ENCODE data around the gene TRPM7.
A peak's percentile ranks its signal among the peaks of the same experiment; 100 is the strongest.
"Not testable (repeated sequence)": the region's sequence is repeated elsewhere in the genome, so short reads cannot be mapped to it uniquely, and the experiment has no call there.

Gene TRPM7

GRCh38 chr15:50633653-50634052, 52.9 kb downstream of the TRPM7 start:
- Histone ChIP-seq H3K4me1 (ENCODE audit: insufficient read depth, poor library complexity, severe bottlenecking) (no peaks in the 10 kb centered on the region), H3K9me3 (ENCODE audit: severe bottlenecking) (no peaks in the 10 kb centered on the region), H3K27ac (ENCODE audit: poor library complexity, severe bottlenecking) (no peak overlapping the region), H3K4me3 (ENCODE audit: severe bottlenecking) (no peak overlapping the region), H3K36me3 (ENCODE audit: low read depth) (peaks cover 93% of the 10 kb centered on the region), H3K27me3 (ENCODE audit: insufficient read depth, poor library complexity, severe bottlenecking) (no peaks in the 10 kb centered on the region)
- ATAC-seq (ENCODE audit: low read depth), result no peak
- TF ChIP-seq CTCF (IDR thresholded peaks at IDR 0.05; ENCODE audit: poor library complexity, severe bottlenecking), result no peak
- no peak for DNase-seq (ENCODE audit: low spot score)

- no peak for ATAC-seq (ENCODE audit: low read depth)
- H3K9me3 ChIP-seq (ENCODE audit: severe bottlenecking), result no peaks in the 10 kb centered on the region
- H3K4me3 ChIP-seq (ENCODE audit: severe bottlenecking), result no peak overlapping the region
- H3K36me3 ChIP-seq (ENCODE audit: low read depth), result peaks cover 97% of the 10 kb centered on the region
- no peak for TF ChIP-seq CTCF (IDR thresholded peaks at IDR 0.05; ENCODE audit: poor library complexity, severe bottlenecking)
- DNase-seq (ENCODE audit: low spot score), result no peak
- no peaks in the 10 kb centered on the region for H3K4me1 ChIP-seq (ENCODE audit: insufficient read depth, poor library complexity, severe bottlenecking)
- no peaks in the 10 kb centered on the region for H3K27me3 ChIP-seq (ENCODE audit: insufficient read depth, poor library complexity, severe bottlenecking)
- H3K27ac ChIP-seq (ENCODE audit: poor library complexity, severe bottlenecking), result no peak overlapping the region
Observed at GRCh38 chr15:50628421-50628820, 58.2 kb downstream of the TRPM7 start.

- Histone ChIP-seq H3K27me3 (ENCODE audit: insufficient read depth, poor library complexity, severe bottlenecking) (no peaks in the 10 kb centered on the region), H3K4me1 (ENCODE audit: insufficient read depth, poor library complexity, severe bottlenecking) (no peaks in the 10 kb centered on the region), H3K4me3 (ENCODE audit: severe bottlenecking) (no peak overlapping the region), H3K27ac (ENCODE audit: poor library complexity, severe bottlenecking) (no peak overlapping the region), H3K36me3 (ENCODE audit: low read depth) (peaks cover 94% of the 10 kb centered on the region), H3K9me3 (ENCODE audit: severe bottlenecking) (no peaks in the 10 kb centered on the region)
- TF ChIP-seq CTCF (IDR thresholded peaks at IDR 0.05; ENCODE audit: poor library complexity, severe bottlenecking), result no peak
- ATAC-seq (ENCODE audit: low read depth), result peak; percentile 27; the same call in 2 of the 3 replicates
- DNase-seq (ENCODE audit: low spot score), result no peak
Observed at GRCh38 chr15:50627351-50628055, 59.1 kb downstream of the TRPM7 start.

- no peak for TF ChIP-seq CTCF (IDR thresholded peaks at IDR 0.05; ENCODE audit: poor library complexity, severe bottlenecking)
- Histone ChIP-seq H3K4me1 (ENCODE audit: insufficient read depth, poor library complexity, severe bottlenecking) (no peaks in the 10 kb centered on the region), H3K9me3 (ENCODE audit: severe bottlenecking) (no peaks in the 10 kb centered on the region), H3K27ac (ENCODE audit: poor library complexity, severe bottlenecking) (no peak overlapping the region), H3K4me3 (ENCODE audit: severe bottlenecking) (no peak overlapping the region), H3K36me3 (ENCODE audit: low read depth) (peaks cover 93% of the 10 kb centered on the region), H3K27me3 (ENCODE audit: insufficient read depth, poor library complexity, severe bottlenecking) (no peaks in the 10 kb centered on the region)
- DNase-seq (ENCODE audit: low spot score), result no peak
- ATAC-seq (ENCODE audit: low read depth), result no peak
Observed at GRCh38 chr15:50624616-50625168, 61.9 kb downstream of the TRPM7 start.

- not testable (repeated sequence) for H3K27ac ChIP-seq (ENCODE audit: poor library complexity, severe bottlenecking); DNase-seq (ENCODE audit: low spot score); H3K4me3 ChIP-seq (ENCODE audit: severe bottlenecking); H3K4me1 ChIP-seq (ENCODE audit: insufficient read depth, poor library complexity, severe bottlenecking); H3K9me3 ChIP-seq (ENCODE audit: severe bottlenecking); H3K27me3 ChIP-seq (ENCODE audit: insufficient read depth, poor library complexity, severe bottlenecking)
- peaks cover 94% of the 10 kb centered on the region for H3K36me3 ChIP-seq (ENCODE audit: low read depth)
- ATAC-seq (ENCODE audit: low read depth), result peak; percentile 74
- peak; percentile 89 for TF ChIP-seq CTCF (IDR thresholded peaks at IDR 0.05; ENCODE audit: poor library complexity, severe bottlenecking)
Observed at GRCh38 chr15:50622361-50622943, 64.1 kb downstream of the TRPM7 start.

GRCh38 chr15:50616960-50617359, 69.6 kb downstream of the TRPM7 start:
- peaks cover 89% of the 10 kb centered on the region for H3K36me3 ChIP-seq (ENCODE audit: low read depth)
- not testable (repeated sequence) for H3K27ac ChIP-seq (ENCODE audit: poor library complexity, severe bottlenecking); H3K4me1 ChIP-seq (ENCODE audit: insufficient read depth, poor library complexity, severe bottlenecking); H3K9me3 ChIP-seq (ENCODE audit: severe bottlenecking); H3K4me3 ChIP-seq (ENCODE audit: severe bottlenecking); H3K27me3 ChIP-seq (ENCODE audit: insufficient read depth, poor library complexity, severe bottlenecking); DNase-seq (ENCODE audit: low spot score); ATAC-seq (ENCODE audit: low read depth)

- not testable (repeated sequence) for H3K27me3 ChIP-seq (ENCODE audit: insufficient read depth, poor library complexity, severe bottlenecking); H3K4me3 ChIP-seq (ENCODE audit: severe bottlenecking); H3K4me1 ChIP-seq (ENCODE audit: insufficient read depth, poor library complexity, severe bottlenecking); H3K9me3 ChIP-seq (ENCODE audit: severe bottlenecking); DNase-seq (ENCODE audit: low spot score); ATAC-seq (ENCODE audit: low read depth); H3K27ac ChIP-seq (ENCODE audit: poor library complexity, severe bottlenecking)
- peaks cover 89% of the 10 kb centered on the region for H3K36me3 ChIP-seq (ENCODE audit: low read depth)
Observed at GRCh38 chr15:50616554-50616953, 70.0 kb downstream of the TRPM7 start.
